Ovary (tissue), 3 donors: ENCODE measurements around the gene NCR3LG1.

ENCODE experiments used
- CTCF ChIP-seq, 3 donors: fragments of 450-650 bp in 2 of 3; fragments of 200-600 bp in 1 of 3; IDR thresholded peaks; one replicate each; pipeline versions ENCODE4 v1.5.1 to v1.8.0; 2016 to 2022; ENCODE audit warnings: antibody characterized with exemption in 3 of 3, mild to moderate bottlenecking in 1 of 3
- EP300 ChIP-seq: sonication (generic); formaldehyde crosslinking; IDR thresholded peaks from one replicate; pipeline ENCODE4 v1.6.1; 2017; ENCODE audit warnings: antibody characterized with exemption
- POLR2A ChIP-seq: fragments of 450-650 bp; IDR thresholded peaks from one replicate; pipeline ENCODE4 v1.6.1; 2017; ENCODE audit warnings: antibody characterized with exemption, mild to moderate bottlenecking, moderate library complexity
- donor health status: DM: no; HTN: no; CAD: no.

GRCh38 chr11:17397311-17398002 lies 45.9 kb downstream of the NCR3LG1 start:
- TF ChIP-seq POLR2A (no peak), CTCF (IDR thresholded peaks at IDR 0.05) (no peak), EP300 (no peak)
